G401.6 (cell line): Measurements from ENCODE around the gene PPAN.

ENCODE experiments used
- FAIRE-seq: peaks from 2 replicates; lab custom pipeline; 2012; peaks lifted over from hg19 to GRCh38; lab: Jason Lieb, UNC

PPAN gene

DNA sequence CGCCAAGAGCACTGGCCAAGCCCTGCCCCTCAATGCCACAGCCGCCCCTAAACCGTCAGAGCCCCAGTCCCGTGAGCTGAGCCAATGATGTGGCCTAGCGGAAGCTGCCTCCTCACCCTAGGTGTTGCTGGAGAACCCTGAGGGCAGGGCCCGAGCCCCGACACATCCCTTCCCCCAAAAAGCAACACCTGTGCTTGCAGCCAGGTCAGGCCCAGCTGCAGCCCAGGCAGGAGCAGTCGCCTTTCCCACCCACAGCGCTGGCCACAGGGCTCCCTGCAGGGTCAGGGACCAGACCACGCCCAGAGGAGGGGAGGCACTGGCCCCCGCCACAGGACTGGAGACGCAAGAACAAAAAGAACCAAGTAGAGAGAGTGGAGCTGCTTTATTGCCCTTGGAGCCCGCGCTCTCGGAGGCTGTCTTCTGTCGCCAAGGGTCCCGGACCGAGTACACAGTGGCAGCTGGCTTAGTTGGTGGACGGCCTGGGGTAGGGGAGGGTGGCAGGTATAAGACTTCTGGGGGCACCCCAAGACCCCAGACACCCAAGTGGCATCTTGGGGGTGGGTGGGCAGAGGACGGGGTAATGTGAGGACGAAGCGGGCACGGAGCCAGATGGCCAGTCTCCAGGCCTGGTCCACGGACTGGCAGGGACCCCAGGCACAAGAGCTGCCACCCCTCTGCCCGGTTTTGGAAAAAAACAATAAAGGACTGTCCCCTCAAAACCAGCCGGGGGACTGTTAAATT, 8.7 kb downstream of the PPAN start:
- no peak for FAIRE-seq

DNA sequence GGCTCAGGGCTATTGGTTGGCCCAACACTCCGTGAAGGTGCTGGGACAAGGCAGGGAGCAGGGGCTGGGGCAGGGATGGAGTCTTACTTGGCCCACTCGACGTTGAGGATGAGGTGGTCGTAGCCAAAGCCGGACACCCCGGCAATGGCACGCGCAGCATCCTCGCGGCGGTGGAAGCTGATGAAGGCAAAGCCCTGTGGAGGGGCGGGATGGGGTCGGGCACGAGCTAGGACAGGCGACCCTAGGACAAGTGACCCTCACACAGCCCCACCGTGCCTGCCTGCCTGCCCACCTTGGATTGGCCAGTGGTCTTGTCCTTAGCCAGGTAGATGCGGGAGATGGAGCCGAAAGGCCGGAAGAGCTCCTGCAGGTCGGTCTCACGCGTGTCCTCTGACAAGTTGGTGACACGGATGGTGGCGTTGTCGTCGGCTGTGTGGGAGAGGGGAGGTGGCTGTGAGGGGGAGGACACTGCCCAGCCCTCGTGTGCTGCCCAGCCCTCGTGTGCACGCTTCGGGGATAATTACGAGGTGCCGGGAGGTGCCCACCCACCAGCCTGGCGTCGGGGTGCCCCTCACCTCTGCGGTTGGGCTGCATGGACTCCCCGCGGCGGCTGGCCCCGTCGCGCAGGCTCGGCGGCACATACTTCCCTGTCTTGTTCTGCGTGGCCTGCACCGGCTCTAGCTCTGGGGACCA, 9.4 kb downstream of the PPAN start:
- FAIRE-seq = no peak

DNA sequence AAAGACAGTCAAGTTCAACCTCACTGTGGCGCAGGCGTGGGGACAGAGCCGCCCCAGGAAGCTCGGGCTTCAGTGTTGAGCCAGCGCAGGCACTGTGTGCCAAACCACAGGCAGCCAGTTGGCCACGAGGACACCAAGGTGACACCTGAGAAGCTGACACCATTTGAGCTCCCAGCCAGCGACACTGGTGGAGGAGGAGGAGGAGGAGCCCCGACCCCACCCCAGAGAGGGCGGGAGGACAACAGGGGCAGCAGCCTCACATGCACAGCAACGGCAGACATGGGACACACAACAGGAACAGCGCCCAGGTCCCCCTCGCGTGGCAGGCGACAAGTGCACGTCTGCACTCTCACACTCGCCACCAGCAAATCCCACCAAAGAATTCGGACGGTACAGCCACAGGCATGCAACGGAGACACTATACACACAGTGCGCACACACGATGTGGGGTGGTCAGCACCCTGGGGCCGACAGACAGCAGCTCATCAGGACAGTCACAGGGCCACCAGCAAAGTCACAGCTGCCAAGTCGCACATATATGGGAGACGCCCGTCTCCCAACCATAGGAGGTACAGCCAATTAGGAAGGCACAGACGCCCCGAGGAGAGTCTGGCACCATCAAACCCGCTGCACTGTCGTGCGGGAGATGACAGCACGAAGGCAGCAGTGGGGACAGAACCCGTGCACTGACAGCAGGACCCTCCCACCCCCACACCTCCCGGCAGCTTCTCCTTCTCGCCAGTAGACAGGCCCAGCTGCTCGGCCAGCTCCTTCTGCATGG, 10.1 kb downstream of the PPAN start:
- FAIRE-seq = no peak

DNA sequence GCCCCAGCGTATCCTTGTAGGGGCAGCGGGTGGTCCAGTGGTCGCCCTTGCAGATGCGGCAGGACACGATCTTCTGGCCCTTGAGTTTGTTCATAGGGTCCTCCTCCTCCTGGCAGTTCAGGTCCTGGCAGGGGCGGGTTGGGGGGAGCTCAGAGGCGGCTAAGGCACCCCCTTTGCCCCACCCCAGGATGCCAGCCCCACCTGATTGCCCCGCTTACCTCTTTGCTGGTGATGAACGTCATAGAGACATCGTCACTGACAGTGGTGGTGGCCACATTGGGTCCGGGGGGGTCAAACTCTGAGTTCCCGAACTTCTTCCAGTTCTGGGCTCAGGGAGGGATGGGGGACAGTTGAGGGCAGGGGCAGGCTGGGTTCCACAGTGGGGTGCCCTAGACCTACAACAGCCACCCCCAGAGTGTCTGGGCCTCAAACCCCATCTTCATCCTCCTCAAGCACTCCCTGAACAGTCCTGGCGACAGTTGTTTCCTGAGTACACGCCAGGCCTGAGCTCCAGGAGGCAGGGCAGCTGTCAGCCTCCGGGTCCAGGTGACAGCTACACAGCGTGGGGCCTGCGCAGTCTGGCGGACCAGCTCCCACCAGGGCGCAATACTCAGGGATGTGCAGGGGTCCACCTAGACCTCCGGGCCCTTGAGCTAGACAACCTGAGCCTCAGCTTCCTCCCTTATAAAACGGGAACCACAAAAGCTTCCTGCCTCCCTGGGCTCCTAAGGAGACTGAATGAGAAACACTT, 10.9 kb downstream of the PPAN start:
- FAIRE-seq = no peak

DNA sequence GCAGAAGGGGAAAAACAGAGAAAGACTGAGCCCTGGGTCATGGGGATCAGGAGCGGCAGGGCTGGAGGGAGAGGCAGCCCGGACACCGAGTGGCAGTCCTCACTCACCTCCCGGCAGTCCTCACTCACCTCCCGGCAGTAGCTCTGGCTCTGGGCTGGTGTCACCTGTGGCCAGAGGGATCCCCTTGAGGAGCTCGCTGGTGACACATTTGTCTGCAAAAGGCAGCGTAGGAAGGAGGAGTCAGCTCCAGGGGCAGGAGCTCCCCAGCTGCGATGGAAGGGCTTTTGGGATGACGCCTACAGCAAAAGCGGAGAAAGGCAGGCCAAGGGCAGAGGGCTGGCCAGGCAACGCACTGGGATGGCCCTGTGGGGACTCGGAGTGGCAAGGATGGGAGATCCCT, 12.8 kb downstream of the PPAN start:
- no peak for FAIRE-seq

DNA sequence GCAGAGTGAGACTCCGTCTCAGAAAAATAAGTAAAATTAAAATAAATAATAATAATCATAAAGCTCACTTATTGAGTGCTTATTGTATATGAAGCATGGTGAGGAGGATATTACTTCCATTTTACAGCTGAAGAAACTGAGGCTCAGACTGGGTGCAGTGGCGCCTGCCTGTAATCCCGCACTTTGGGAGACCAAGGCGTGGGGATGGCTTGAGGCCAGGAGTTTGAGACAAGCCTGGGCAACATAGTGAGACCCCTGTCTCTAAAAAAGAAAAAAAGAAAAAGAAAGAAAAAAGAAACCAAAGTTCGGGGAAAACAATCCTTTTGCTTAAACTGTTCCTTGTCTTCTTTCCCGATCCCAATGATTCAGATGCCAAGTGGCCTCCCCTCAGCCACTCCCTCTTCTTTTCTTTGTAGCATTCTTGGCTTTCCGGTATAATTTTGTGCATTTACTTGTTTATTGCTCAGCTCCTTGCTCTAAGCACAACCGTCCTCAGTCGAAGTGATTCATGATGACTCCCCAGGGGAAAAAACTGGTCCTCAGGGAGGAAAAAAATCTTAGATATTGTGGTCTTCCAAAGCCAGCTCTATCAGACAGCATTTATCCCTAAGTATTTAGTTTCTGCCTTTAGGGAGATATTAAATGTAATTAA, 14.5 kb downstream of the PPAN start:
- FAIRE-seq = no peak

DNA sequence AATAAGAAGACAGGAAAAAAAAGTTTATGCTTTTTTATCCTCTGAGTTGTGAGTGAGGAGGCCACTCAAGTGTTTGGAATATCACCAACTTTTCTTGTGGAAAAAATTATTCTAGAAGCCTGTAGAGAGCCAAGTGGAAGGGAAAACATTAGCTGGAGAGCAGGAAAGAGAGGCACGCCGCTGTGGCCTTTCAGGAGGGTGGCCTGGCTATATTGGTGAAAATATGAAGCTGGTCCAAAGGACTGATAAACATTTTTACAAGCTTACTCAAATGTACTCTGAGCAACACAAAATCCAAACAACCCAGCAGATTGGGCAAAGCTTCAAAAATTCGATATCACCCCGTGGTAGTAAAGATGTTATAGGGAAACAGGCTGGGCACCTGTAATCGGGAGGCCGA, 15.9 kb downstream of the PPAN start:
- FAIRE-seq = no peak

DNA sequence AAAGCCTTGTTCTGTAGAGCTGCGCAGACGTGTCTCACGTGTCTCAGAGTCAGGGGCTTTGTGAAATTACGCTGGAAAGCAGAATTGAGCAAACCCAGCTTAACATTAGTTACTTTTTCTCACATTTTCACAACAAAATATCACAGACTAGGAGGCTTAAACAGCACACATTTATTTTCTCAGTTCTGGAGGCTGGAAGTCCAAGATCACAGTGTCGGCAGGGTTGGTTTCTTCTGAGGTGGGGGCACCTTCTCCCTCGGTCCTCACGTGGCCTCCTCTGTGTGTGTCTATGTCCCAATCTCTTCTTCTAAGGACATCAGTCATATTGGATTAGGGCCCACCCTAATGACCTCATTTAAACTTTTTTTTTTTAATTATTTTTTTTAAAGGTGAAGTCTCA, 18.3 kb downstream of the PPAN start:
- no peak for FAIRE-seq

DNA sequence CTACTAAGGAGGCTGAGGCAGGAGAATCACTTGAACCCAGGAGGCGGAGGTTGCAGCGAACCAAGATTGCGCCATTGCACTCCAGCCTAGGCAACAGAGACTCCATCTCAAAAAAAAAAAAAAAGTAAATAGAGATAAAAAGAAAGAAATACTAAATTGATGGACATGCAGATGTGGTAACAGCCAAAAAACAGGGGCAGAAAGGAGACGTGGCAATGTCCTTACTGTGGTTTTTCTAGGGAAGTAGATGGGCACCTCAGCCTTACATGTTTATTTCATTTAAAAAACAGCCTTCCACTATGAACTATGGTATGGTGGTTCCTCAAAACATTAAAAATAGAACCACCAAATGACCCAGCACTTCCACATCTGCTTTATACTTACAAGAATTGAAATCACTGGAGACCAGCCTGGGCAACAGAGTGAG, 20.1 kb downstream of the PPAN start:
- no peak for FAIRE-seq

DNA sequence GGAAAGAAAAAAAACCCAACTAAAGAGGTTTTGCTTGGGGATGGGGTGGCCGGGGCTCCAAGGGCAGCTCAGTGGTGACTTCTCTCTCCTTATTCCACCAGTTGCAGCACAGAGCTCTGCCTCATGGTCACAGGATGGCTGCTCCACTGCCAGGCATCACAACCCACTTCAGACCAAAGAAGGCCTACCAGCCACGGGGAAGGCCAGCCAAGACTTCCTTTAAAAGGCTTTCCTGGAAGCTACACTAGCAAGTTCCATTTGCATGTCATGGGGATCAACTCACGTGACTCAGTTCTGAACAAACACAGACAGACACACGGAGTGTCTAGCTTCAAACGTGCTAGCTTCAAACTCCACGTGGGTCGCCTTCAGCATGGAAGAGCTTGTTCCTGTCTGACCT, 26.7 kb downstream of the PPAN start:
- no peak for FAIRE-seq

DNA sequence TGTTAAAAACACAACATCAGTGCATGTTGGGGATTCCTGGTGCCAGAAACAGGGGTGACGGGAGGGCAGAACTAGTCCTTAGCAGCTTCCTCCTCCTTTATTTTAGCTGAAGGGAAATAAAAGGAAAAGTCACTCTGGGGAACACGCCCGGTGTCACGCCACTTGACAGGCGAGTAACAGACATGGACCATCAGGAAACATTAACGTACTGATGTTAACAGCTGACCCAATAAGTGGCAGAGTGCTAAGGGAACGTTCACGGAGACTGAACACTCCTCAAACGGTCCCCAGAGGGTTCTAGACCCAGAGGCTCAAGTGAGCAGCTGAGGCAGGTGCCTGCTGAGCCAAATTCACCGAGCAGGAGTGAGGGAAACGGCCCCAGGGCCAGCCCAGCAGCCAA, 27.4 kb downstream of the PPAN start:
- FAIRE-seq = no peak

DNA sequence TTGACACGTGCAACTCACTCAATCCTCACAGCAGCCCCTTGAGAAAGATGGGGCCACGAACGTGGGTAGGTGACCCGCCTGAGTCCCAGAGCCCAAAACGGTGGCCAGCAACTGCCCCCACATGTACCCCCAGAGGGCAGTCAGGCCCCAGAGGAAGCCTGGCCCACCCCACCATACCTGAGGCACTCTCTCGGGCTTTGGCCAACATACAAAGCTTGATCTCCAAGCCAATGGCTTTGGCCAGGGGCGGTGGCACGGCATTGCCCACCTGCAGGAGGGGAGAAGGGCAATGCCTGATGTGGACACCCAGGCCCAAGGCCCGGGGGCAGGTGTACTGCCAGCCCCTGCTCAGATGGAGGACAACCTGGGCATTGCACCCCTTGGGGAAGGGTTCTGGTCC, 27.9 kb downstream of the PPAN start:
- FAIRE-seq = no peak

DNA sequence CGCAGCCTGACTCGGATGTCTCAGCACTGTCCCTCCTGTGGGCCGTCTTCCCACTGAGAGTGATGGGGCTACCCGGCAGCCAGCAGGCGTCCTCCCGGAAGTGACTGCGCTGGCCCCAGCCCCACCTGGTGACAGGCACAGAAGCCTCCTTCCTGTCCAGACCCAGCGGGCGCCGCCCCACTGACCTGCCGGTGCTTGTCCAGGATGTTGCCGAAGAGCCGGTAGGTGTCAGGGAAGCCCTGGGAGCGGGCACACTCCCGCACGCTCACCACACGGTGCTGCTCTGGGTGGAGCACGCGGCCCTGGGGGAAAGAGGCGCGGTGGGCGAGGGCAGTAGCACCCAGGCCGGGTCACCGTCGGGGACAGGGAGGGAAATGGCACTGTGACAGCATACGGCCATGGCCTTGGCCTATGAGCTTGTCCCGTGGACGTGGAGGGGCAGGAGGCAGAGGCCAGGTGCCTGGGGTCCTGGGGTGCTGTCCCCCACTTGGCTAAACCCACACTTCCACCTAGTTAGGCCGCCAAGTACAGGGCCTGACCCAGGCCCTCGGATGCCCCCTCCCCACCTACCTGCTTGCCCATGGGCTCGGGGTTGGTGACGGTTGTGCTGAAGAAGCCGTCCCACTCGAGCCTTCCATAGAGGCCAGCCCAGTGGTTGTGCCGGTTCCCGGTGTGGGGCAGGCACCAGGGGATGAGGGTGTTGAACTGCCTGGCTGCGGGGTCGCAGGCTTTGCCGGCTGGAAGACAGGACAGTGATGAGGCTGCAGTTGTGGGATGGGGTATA, 29.6 kb downstream of the PPAN start:
- FAIRE-seq = no peak

DNA sequence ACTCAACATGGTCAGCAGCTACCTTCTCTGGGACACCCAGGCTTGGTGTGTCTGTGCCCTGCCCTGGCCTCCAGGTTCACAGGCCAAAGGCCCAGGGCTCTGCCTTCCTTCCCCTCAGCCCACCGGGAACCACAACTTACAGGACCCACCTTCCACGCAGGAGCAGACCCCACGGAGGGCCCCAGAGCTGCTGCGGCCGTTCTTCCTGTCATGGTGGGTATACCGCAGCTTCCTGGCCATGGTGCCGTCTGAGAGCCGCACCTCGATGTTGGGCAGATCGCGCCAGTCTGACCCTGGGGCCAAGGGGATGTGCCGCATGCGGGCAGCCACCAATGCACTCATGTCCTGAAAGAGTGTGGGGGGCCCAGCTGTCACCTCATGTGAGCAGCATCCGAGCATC, 30.8 kb downstream of the PPAN start:
- FAIRE-seq = no peak

DNA sequence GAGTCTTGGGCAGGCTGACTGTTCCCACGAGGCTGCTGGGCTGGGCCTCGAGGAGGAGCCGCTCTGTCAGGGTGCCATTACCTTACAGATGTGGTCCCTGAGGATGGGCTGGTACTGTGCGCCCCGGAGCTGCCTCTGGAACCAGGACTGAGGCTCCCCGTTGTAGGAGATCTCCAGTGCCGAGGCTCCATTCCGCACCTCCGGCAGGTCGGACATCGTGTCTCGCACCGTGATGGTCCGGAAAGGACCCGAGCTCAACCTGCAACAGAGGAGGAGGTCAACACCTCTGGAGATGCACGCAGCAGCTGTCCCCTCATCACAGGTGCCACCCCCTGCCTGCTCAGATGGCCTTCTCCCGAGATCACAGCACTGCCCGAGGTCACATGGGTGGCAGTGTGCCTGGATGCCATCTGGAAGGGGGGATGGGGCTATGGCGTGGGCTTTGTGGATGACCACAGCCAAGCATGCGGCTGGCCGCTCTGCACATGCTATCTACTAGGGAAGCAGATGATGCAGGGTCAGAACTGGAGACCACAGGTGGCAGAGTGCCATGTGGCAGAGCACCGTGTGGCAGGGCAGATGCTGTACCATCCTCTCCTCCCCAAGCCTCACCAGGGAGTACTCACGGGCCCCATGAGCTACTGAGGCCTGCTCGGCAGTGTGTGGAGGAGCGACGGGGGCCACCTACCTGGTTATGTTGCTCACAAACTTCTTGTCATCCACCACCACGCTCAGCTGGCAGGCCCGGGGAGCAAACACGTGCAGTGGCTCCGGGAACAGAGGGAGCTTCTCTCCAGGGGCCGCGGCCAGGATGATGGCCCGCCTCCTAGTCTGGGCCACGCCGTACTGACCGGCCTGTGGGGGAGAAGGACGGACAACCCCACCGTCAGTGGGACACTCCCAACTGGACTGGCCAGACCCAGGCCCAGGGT, 31.9 kb downstream of the PPAN start:
- FAIRE-seq = no peak

DNA sequence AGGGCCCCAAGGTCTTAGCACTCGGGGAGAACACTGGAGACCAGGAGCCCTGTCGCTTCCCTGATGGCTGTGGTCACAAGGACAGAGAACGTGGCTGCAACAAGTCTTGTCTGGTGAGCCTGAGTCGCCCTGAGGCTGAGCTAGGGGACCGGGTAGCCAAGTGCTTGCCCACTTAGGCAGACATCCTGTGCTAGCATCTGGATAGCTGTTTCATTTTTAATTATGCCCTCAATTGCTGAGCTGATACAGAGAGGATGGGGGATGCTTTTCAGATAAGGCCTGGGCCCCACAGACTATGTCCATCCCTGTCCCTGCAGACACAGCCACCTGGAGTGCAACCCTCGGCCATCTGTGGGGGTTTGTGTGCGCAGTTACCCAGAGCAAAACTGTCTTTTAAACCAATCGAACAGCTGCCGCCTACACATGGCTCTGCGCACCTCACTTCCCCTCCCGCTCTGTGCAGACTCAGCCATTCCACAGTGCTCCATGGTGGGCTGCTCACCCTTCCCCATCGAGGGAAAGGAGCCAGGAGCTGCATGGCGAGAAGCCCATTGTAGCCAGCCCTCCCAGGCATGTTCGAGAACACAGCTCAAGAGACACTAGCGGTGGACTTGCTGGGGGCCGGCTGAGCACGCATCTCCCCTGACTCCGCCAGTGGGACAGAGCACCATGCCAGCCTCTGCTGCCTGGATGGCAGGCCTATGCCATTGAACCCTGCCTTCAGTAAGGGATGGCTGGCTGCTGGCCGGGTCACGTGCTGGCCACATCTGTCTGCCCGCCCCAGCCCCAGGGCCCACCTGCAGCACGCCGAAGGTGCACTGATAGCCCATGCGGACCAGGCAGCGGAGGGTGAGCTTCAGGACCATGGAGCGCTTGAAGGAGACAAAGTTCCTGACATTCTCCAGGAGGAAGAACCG, 33.0 kb downstream of the PPAN start:
- no peak for FAIRE-seq

DNA sequence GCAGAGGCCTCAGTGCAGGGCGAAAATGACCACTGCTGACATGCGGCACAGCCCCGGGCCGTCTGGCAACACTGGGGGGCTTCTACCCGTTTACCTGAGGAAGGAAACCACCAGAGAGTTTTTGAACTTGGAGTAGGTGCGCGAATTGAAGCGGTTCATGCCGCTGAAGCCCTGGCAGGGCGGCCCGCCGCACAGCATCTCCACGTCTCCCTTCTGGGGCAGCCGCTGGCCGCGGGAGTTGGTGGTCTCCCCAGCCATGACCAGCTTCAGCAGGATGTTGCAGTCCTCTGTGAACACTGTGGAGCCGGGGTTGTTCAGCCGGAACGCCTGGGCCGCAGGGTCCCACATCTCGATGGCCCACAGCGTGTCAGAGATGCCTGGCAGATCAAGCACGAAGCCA, 33.8 kb downstream of the PPAN start:
- no peak for FAIRE-seq

DNA sequence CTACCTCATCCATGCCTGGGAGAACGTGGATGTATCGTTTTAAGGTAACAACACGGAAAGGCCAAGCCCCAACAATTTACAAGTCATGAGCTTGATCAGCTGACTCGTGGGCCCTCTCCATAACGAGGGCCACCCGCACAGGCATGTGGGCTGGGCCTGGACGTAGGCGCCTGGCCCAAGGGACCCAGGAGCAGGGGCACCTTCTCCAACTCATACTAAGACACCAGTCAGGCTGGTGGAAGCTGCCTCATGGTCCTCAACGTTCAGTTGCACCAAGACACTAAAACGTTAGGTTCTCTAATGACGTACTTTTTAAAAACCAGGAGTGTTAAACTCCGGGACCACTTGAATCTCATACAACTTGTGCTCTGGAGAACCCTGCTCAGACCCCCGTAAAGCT, 35.3 kb downstream of the PPAN start:
- no peak for FAIRE-seq

DNA sequence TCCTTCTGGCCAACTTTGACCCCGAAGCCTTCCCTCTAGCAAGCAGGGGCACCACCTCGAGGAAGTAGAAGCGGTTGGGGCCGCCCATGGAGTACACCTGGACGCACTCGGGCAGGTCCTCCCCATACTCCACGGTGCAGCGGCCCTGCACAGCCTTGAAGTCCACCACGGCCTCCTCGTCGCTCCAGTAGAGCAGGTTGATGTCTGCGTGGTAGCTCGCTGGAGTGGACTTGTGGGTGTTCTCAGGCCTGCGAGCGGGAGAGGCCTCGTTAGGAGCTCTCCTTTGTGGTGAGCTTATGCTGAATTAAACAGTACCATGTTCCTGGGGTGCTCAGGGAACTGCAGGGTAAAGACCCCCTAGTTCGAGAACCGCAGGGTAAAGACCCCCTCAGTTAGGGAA, 35.8 kb downstream of the PPAN start:
- FAIRE-seq = no peak
